Glutamatergic neuron (in vitro differentiated cells): ENCODE measurements around the gene CNBP. TPM values are rescaled to one million over a fixed set of nuclear protein-coding genes. Genes with fewer than 3 reads are reported as not detected.
"Not testable (repeated sequence)": the region's sequence is repeated elsewhere in the genome, so short reads cannot be mapped to it uniquely, and the experiment has no call there.

ENCODE experiments used
- DNase-seq: peaks from one replicate; pipeline ENCODE4 v3.0.0; 2022
- H3K27ac Mint-ChIP-seq: one replicate; pipeline ENCODE4 v1.8.0; 2020; ENCODE audit warnings: mild to moderate bottlenecking, mixed read lengths, inconsistent platforms; ENCODE audit not compliant: unreplicated experiment
- H3K27me3 Mint-ChIP-seq: one replicate; pipeline ENCODE4 v1.8.0; 2020; ENCODE audit warnings: mild to moderate bottlenecking, moderate library complexity, mixed read lengths, inconsistent platforms; ENCODE audit not compliant: unreplicated experiment
- H3K36me3 Mint-ChIP-seq: one replicate; pipeline ENCODE4 v1.8.0; 2020; ENCODE audit warnings: mild to moderate bottlenecking, mixed read lengths, inconsistent platforms; ENCODE audit not compliant: unreplicated experiment
- H3K4me1 Mint-ChIP-seq: one replicate; pipeline ENCODE4 v1.8.0; 2020; ENCODE audit warnings: mild to moderate bottlenecking, low read depth, mixed read lengths, inconsistent platforms; ENCODE audit not compliant: unreplicated experiment
- H3K4me3 Mint-ChIP-seq: one replicate; pipeline ENCODE4 v1.8.0; 2020; ENCODE audit warnings: mild to moderate bottlenecking, mixed read lengths, inconsistent platforms; ENCODE audit not compliant: unreplicated experiment
- H3K9me3 Mint-ChIP-seq: one replicate; pipeline ENCODE4 v1.8.0; 2020; ENCODE audit warnings: mild to moderate bottlenecking, moderate library complexity, mixed read lengths, inconsistent platforms; ENCODE audit not compliant: unreplicated experiment
- total RNA-seq: library from RNA; stranded (reverse); fragmentation: NEBNext Ultra II Directional; extraction: Animal tissue kit (Norgen Biotek cat#: 25700); gene quantifications from one replicate; pipeline ENCODE4 v1.2.1, GENCODE V29; 2021; ENCODE audit not compliant: unreplicated experiment
- TF ChIP-seq, protein P1 (sequence below): fragments of 200-600 bp; sonication (generic); IDR thresholded peaks from one replicate; pipeline ENCODE4 v1.5.0; 2021; ENCODE audit not compliant: partially characterized antibody, unreplicated experiment

Gene CNBP
- total RNA-seq, 1 donor from 2014 or later = 177 TPM

- Mint-ChIP-seq H3K27ac (no peak overlapping the region), H3K4me1 (no peaks in the 10 kb centered on the region), H3K36me3 (no peaks in the 10 kb centered on the region), H3K4me3 (no peak overlapping the region), H3K9me3 (no peaks in the 10 kb centered on the region), H3K27me3 (no peaks in the 10 kb centered on the region)
- TF ChIP-seq, protein P1, sequence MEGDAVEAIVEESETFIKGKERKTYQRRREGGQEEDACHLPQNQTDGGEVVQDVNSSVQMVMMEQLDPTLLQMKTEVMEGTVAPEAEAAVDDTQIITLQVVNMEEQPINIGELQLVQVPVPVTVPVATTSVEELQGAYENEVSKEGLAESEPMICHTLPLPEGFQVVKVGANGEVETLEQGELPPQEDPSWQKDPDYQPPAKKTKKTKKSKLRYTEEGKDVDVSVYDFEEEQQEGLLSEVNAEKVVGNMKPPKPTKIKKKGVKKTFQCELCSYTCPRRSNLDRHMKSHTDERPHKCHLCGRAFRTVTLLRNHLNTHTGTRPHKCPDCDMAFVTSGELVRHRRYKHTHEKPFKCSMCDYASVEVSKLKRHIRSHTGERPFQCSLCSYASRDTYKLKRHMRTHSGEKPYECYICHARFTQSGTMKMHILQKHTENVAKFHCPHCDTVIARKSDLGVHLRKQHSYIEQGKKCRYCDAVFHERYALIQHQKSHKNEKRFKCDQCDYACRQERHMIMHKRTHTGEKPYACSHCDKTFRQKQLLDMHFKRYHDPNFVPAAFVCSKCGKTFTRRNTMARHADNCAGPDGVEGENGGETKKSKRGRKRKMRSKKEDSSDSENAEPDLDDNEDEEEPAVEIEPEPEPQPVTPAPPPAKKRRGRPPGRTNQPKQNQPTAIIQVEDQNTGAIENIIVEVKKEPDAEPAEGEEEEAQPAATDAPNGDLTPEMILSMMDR = no peak
- no peak for DNase-seq
Measured at GRCh38 chr3:129144786-129145185, 38.9 kb downstream of the CNBP start.

- not testable (repeated sequence) for H3K4me1 Mint-ChIP-seq, H3K36me3 Mint-ChIP-seq, DNase-seq, H3K4me3 Mint-ChIP-seq, H3K27me3 Mint-ChIP-seq, H3K27ac Mint-ChIP-seq, H3K9me3 Mint-ChIP-seq
Measured at GRCh38 chr3:129141011-129141410, 42.7 kb downstream of the CNBP start.

GRCh38 chr3:129139911-129140310 is 43.8 kb downstream of the CNBP start:
- no peak overlapping the region for H3K27ac Mint-ChIP-seq

GRCh38 chr3:129136275-129136674 is 47.4 kb downstream of the CNBP start:
- H3K4me1 Mint-ChIP-seq, DNase-seq, H3K4me3 Mint-ChIP-seq, H3K36me3 Mint-ChIP-seq, H3K27ac Mint-ChIP-seq, H3K27me3 Mint-ChIP-seq, H3K9me3 Mint-ChIP-seq: not testable (repeated sequence)

More at GRCh38 chr3:129139911-129140310, 43.8 kb downstream of the CNBP start:
- TF ChIP-seq, protein P1 = no peak
- Mint-ChIP-seq H3K4me3 (no peak overlapping the region), H3K27me3 (no peaks in the 10 kb centered on the region), H3K9me3 (no peaks in the 10 kb centered on the region), H3K4me1 (no peaks in the 10 kb centered on the region), H3K36me3 (no peaks in the 10 kb centered on the region)
- DNase-seq = no peak

GRCh38 chr3:129132097-129132866 is 51.4 kb downstream of the CNBP start:
- no peaks in the 10 kb centered on the region for H3K9me3 Mint-ChIP-seq
- peaks cover 2% of the 10 kb centered on the region for H3K27me3 Mint-ChIP-seq
- no peak overlapping the region for H3K27ac Mint-ChIP-seq
- H3K36me3 Mint-ChIP-seq = no peaks in the 10 kb centered on the region
- DNase-seq = no peak
- no peaks in the 10 kb centered on the region for H3K4me1 Mint-ChIP-seq
- TF ChIP-seq, protein P1 = no peak
- H3K4me3 Mint-ChIP-seq = no peak overlapping the region

GRCh38 chr3:129131465-129132088 is 52.1 kb downstream of the CNBP start:
- Mint-ChIP-seq H3K4me1 (peaks cover 3% of the 10 kb centered on the region), H3K27me3 (peaks cover 6% of the 10 kb centered on the region), H3K27ac (no peak overlapping the region), H3K36me3 (no peaks in the 10 kb centered on the region), H3K9me3 (no peaks in the 10 kb centered on the region), H3K4me3 (no peak overlapping the region)
- TF ChIP-seq, protein P1 = no peak
- DNase-seq = no peak
